ENCODE measurements around the gene ADARB2.

- no peak for TF ChIP-seq CTCF (IDR thresholded peaks at IDR 0.05)
- no peak for TF ChIP-seq POLR2AphosphoS5 (IDR thresholded peaks at IDR 0.05)
- no peak for TF ChIP-seq POLR2A (IDR thresholded peaks at IDR 0.05)
- TF ChIP-seq EP300 (IDR thresholded peaks at IDR 0.05), result no peak
Measured at GRCh38 chr10:1301143-1301542, 436.2 kb downstream of the ADARB2 start.
